IPS-NIHi7 (cell line): ENCODE measurements around the gene ADAM12.

Experiments
- DNase-seq: peaks from one replicate; pipeline ENCODE4 v3.0.0; 2012; ENCODE audit warnings: mixed read lengths; ENCODE audit errors: extremely low spot score

The ADAM12 gene

GRCh38 chr10:126387931-126388911 is at the start of gene ADAM12:
TSS of gene ADAM12 (minus strand) at chr10:126388477. CDS start at chr10:126388145, 332 bp downstream.
- DNase-seq, result peak; percentile 53

GRCh38 chr10:126437635-126438406 is 49.5 kb upstream of the ADAM12 start:
- DNase-seq, result no peak

GRCh38 chr10:126434235-126434634 is 46.0 kb upstream of the ADAM12 start:
- DNase-seq, result no peak

- no peak for DNase-seq
Observed at GRCh38 chr10:126433351-126433750, 45.1 kb upstream of the ADAM12 start.

- DNase-seq, result no peak
Observed at GRCh38 chr10:126432507-126432906, 44.2 kb upstream of the ADAM12 start.

GRCh38 chr10:126431816-126432215 is 43.5 kb upstream of the ADAM12 start:
- no peak for DNase-seq

GRCh38 chr10:126430512-126430911 is 42.2 kb upstream of the ADAM12 start:
- DNase-seq, result no peak

GRCh38 chr10:126429275-126429674 is 41.0 kb upstream of the ADAM12 start:
- no peak for DNase-seq

GRCh38 chr10:126425489-126426065 is 37.3 kb upstream of the ADAM12 start:
- DNase-seq, result no peak

GRCh38 chr10:126425032-126425431 is 36.8 kb upstream of the ADAM12 start:
- DNase-seq, result no peak

- DNase-seq, result no peak
Observed at GRCh38 chr10:126423732-126424491, 35.6 kb upstream of the ADAM12 start.

GRCh38 chr10:126422567-126422966 is 34.3 kb upstream of the ADAM12 start:
- DNase-seq, result no peak

GRCh38 chr10:126421756-126422256 is 33.5 kb upstream of the ADAM12 start:
- no peak for DNase-seq

GRCh38 chr10:126420567-126421300 is 32.5 kb upstream of the ADAM12 start:
- DNase-seq, result no peak

- no peak for DNase-seq
Observed at GRCh38 chr10:126417220-126417825, 29.0 kb upstream of the ADAM12 start.

- DNase-seq, result no peak
Observed at GRCh38 chr10:126409821-126410220, 21.5 kb upstream of the ADAM12 start.

- no peak for DNase-seq
Observed at GRCh38 chr10:126408953-126409641, 20.8 kb upstream of the ADAM12 start.

- no peak for DNase-seq
Observed at GRCh38 chr10:126407831-126408230, 19.6 kb upstream of the ADAM12 start.

- DNase-seq, result no peak
Observed at GRCh38 chr10:126405239-126405775, 17.0 kb upstream of the ADAM12 start.
